ENCODE data around the gene RANBP1.

The RANBP1 gene

DNA sequence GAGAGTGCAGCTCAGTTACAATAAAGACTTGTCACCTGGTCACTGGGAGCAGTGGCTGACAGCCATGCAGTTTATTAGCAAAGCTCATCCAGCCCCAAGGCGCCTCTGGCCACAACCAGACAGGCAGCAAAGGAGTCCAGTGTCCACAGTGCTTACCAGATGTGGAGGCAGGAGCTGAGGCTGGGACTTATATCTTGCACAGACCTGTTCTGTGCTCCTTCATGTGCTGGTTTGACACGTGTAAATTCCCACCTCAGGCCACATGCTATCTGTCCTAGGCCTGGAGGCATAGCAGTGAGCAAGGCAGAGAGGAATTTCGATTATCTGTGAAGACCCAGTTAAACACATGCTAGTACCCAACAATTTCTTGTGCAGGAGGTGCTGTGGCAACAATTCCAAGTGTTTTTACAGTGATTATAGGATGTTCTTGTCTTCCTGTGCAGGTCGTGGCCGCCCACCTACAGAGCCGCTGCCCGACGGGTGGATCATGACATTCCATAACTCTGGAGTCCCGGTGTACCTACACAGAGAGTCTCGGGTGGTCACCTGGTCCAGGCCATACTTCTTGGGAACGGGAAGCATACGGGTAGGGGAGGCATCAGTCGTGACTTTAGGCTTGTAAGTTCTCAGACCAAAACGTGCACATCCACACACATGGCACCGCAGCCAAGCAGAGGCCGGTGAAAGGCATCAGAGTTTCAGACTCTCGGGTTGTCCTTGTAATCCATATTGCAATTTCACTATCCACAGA, 26.5 kb upstream of the RANBP1 start:
- no peak for DNase-seq

DNA sequence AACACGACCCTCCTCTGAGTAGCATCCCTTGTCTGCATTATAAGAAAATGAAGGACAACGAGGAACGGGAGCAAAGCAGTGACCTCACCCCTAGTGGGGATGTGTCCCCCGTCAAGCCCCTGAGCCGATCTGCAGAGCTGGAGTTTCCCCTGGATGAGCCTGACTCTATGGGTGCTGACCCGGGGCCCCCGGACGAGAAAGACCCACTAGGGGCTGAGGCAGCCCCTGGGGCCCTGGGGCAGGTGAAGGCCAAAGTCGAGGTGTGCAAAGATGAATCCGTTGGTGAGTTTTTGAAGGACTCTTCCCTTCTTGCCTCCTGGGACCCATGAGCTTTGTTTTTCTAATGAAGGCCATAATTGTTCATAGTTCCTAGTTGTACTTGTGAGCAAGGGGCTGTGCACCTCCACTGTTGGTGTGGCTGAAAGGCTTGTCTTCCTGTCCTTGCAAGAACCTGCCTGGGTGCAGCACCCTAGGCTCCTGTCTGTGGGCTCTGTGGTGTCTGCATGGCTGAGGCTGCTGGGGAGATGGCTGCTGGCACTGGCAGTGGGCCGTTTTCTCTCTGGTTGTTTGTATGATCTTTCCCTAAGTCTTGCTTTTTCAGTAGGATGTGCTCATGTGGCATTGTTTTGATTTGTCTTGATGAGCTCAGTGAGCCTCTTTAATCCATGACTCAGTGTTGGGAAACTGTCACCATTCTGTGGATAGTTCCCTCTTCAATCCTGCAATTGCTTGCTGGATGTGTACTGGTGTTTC, 25.8 kb upstream of the RANBP1 start:
- DNase-seq: no peak

DNA sequence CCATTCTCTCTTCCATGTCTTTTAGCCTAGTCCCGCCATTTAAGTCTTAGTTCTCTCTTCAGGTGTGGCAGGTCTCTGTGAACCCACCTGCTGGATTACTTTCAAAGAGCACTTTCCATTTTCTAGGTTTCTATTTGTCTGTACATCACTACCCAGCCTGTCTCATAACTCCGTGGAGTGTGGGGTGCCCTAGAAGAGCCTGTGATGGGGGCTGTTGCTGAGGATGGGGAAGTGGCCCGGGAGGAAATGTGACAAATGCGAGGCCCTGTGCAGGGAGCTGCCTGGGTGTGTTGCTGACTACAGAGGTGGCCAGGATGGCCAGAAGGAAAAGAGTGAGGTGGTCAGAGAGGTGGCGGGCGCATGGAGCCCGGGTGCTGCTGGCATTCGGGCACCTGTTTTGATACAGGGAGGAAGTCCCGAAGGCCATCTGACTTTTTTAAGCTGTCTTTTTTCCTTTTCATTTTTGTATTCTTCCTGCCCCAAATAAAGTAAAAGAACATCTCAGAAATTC, 25.1 kb upstream of the RANBP1 start:
- no peak for DNase-seq

DNA sequence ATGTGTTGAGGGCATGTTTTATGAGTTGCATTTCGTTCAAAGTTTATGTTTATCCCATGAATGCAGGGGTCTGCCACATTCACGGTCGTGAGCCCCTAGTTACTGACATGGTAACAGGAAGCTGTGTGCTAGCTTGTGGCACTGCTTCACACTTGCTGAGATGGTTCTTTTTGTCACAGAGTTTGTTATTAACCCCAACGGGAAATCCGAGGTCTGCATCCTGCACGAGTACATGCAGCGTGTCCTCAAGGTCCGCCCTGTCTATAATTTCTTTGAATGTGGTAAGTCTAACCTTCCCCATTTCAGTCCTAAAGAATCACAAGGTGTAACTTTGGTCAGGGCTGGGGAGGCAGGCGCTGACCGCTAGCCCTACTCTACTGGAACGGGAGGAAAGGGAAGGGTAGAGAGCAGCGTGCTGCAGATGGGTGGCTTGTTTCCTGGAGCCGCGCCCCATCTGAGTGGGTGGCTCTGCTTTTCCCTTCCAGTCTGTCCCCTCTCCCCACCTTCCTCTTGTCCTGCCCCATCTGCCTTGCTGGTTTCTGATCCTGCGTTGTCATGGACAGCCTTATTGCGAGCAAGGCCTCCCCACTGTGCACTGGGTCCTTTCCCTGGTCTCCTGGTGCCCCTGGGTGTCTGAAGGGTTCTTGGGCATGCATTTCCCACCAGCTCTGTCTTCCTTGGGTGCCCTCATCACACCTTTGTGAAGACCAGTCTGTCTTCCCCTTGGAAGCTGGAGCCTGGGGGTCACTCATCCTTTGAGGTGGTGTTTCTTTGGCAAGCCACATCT, 24.0 kb upstream of the RANBP1 start:
- no peak for DNase-seq

DNA sequence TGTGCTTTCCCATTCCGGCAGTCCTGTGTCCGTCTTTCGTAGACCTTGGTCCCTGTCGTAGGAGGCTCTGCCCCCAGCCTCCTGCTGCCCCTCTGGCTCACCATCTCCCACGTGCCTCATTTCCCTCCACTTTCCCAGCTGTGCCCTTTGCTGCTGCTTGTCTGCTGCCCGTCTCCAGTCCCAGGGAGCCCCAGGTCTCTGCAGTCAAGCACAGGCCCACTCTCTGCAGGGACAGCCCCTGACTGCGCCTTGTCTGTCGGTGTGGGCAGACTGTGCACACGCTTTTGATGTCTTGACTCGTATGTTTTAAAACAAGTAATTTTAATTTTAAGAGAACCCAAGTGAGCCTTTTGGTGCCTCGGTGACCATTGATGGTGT, 23.4 kb upstream of the RANBP1 start:
- DNase-seq: no peak

DNA sequence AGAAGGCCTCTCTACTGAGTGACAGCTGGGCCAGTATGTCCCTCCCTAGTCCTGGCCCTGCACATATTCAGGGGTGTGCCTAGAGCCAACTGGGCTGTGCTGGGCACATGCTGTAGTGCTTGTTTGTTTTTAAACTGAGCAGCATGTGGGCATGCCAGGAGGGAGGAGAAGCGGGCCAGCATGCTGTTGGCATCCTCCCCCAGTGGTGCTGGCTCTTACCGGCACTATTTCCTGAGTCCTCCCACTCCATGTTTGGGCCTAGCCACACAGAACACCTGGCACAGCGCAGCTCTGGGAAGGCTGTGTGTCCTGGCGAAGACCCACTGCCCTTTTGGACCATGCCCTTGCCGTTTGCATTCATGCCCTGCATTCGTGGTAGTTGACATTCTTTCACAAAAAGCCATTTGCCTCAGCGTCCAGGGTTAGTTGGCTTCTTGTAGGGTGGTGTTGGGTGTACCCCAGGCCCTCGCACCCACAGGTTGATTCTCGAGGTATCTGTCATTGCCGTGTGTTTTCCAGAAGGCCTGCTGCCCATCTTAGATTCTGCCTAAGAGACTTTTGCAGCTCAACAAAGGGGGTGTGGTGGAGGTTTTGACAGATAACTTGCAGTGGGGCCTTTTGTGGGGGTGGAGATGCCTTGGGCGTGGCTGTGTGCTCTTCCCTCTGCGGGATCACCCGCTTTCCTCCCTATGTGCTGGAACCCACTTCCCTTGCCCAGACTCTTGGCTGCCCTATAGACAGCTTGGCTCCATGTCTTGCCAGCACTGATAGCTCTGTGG, 22.3 kb upstream of the RANBP1 start:
- no peak for DNase-seq

DNA sequence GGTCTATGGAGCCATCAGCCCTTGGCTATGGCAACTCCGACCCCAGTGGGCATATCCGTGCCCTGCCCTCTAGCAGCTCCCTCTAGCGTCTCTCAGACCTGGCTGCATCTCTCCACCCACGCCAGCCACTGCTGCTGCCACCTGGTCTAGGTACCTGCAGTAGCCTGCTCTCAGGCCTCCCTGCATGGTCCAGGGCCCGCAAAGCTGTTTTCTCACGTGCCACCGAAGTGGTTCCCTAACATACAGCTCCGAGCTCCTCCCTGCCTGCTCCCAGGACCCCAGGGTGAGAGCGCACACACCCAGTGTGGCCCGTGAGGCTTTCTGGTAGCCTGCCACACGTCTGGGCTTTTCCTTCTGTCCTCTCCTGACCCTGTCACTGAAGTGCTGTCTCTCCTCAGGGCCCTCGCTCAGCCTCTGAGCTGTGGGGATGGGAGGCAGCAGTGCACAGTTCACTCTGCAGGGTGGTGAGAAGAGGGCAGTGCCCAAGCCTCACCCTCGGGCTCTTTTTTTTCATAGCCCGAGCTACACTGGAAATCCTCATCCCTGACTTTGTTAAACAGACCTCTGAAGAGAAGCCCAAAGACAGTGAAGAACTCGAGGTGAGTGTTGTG, 21.6 kb upstream of the RANBP1 start:
- DNase-seq: no peak

DNA sequence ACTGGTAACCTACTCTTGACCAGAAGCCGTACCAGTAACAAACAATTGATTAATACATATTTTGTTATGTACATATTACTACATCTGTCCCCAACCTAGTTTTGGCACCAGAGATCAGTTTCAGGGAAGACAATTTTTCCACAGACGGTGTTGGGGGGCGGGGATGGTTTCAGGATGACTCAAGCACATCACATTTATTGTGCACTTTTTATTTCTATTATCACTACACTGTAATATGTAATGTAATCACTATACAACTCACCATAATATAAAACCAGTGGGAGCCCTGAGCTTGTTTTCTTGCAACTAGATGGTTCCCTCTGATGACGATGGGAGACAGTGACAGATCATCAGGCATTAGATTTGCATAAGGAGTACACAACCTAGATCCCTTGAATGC, 20.4 kb upstream of the RANBP1 start:
- DNase-seq: no peak

DNA sequence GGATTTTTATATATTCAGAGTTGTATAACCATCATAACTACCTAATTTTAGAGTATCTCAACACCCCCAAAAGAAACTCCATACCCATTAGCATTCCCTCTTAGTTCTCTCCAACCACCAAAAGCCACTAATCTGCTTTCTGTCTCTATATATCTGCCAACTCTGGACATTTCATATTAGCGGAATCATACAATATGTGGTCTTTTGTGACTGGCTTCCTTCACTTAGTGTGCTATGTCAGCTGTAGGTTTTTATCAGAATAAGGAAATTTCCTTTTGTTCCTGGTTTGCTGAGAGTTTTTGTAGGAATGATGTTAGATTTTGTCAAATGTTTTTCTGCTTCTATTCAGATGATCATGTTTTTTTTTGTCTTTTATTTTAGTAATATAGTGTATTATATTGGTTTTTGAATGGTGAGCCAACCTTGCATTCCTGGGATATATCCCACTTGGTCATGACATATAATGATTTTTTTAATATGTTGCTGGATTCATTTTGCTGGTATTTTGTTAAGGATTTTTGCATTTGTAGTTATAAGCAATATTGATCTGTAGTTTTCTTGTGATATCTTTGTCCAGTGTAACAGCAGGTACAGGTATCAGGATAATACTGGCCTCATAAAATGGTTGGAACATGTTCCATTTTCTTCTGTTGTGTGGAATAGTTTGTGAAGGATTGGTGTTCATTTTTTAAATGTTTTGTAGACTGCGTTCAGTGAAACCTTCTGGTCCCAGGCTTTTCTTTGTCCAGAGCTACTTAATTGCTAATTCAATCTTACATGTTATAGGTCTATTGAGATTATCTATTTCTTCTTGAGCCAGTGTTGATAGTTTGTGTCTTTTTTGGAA, 19.1 kb upstream of the RANBP1 start:
- DNase-seq: no peak

DNA sequence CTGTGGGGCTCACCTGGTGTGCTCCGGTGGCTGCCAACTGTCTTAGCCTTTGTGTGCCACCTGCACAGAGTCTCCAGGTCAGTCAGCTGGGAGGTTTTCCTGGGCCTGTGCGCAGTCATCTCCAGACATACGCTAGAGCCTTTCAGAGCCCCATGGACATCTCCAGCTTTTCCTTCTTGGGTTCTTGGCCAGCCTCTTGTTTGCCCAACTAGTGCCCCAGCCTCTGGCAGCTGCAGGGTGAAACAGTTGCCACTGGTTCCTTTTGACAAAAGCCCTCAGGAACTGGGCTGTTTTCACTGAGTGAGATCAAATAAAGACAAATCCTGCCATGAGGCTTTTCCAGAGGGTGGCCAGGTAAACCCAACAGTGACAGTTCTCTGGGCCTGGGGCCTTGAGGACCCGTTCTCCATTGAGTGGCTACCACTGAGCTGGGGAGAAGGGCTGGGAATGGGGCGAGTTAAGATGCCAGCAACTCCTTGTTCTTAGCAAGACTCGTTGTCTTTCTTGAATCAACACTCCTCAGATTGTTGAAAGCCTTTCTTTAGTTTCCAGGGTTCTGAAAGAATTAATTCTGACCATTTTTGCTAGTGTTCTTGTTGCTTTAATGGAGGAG, 16.7 kb upstream of the RANBP1 start:
- DNase-seq: no peak

DNA sequence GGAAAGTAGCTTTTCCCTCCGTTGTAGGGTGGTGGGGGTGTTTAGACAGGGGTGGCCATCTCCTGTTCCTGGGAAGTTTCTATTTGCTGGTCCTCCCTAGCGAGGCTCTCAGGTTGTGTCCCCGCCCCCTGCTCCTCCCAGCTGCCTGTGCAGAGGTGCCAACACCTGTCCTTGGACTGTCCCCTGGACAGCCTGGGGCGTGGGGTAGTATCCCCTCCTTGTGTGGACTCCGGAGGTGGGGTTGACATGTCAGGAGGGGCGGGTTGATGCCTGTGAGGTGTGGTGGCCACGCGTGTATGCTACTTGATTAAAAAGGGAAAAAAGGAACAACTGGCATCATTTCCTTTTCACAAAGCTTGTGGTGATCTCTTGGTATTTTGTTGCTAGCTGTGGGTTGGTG, 14.3 kb upstream of the RANBP1 start:
- peak; percentile 19 for DNase-seq

DNA sequence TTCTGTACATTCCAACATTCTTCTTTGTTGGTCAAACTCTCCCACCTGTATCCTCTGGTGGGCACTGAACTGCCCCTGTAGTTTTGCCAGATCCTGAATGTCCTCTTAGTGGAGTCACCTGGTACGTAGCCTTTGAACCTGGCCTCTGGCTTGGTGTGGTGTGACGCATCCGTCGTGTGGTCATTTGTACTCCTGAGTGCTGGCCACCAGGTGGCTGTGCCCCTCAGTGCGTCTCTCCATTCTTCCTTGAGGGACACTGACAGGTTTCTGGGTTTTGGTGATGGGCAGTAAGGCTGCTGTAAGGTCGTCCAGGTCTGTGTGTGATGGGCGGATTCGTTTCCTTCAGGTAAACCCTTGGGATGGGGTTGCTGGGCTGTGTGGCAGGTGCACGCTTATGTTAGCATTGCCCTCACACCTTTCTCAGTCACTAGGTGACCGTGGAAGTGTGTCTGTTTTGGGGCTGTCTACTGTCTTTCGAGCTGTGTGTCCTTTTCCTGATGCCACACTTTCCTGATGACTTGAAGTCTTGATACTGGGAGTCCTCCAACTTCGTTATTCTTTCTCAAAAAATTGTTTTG, 13.6 kb upstream of the RANBP1 start:
- peak; percentile 9 for DNase-seq

DNA sequence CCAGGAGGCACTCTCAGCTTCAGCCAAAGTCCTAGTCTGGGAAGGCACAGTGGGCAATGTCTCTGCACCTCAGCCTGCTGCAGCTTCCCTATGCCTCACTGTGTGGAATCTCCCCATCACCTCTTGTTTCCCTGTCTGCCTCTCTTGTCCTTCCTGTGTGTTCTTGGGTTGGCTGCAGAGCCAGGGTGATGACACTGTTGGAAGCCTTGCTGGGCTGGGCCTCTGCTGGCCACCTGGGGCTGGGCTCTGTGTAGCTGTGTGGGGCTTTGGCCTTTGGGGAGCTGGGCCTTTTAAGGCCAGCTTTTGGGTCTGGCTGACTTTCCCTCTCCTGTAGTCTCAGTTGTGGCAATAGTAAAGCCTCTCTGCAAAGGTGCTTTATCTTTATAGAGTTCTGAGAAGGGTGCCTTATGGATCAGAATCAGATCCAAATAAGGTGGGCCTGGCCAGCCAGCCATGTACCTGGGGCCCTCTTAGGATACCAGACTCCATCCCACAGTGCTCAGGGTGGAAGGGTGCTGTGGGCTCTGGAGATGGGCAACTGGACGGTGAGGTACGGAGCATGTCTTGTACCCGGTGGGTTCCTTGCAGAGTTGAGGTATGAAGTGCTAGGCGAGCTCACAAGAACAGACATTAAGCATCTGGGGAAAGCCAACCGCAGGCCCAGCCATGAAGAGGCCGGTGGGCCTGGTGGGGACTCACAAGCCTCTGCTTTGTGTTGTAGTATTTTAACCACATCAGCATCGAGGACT, 10.3 kb upstream of the RANBP1 start:
- peak; percentile 13 for DNase-seq

DNA sequence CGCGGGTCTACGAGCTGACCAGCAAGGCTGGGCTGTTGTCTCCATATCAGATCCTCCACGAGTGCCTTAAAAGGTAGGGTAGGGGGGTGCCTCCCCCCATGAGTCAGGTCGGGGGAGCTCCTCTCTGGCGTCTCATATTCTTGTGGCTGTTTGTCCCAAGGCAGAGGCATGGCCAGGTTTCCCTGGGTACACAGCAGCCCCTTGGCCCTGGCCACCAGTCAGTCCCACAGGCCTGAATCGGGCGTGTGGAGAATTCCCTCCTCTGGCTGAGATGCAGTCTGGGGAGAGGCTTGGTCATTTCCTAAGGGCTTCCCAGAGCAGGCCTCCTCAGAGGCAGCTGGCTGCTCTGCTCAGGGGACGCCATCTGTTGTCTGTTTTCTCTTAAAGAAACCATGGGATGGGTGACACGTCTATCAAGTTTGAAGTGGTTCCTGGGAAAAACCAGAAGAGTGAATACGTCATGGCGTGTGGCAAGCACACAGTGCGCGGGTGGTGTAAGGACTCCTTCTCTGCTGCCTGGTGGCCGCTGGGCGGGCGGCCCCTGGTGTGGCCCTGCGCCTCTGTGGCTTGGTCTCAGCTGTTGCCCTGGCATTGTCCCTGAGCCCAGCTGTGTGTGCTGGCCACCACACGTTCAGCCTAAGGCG, 9.6 kb upstream of the RANBP1 start:
- peak; percentile 28 for DNase-seq

DNA sequence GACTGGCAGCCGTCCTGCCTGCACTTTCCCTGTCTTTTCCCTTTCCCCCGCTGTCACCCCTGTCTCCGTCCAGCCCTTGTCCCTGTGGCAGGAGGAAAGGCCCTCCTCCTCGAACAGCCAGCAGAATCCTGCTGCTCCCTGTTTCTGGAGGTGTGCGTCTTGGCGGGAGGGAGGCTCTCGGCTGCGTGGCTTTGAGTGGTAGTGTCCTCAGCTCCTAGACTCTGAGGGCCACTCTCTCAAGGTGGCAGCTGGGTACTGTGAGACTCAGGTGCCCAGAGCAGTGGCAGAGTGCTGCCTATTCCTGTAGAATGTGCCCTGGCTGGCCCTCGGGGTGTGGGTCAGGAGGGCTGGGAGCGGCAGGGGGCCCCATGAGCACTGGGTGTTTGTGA, 9.1 kb upstream of the RANBP1 start:
- DNase-seq: peak; percentile 15

DNA sequence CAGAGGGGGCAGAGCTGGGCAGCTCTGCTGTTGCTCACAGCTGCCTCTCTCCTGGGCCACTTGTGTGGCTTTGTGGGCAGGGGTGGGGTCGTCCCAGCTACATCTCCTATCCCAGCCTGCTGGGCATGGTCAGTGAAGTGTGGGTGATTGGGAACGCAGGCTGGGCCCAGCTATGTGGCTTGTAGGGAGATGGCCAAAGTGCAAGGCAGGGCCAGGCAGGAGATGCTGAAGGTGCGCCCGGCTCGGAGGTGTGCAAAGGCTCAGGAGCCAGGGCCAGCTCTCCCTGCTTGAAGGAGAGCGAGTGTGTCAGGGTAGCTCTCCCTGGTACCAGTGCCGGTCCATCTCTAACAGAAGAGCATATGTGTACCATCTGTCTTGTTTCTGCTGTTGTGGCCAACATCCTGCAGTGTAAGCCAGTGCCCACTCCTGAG, 8.4 kb upstream of the RANBP1 start:
- DNase-seq: peak; percentile 26

DNA sequence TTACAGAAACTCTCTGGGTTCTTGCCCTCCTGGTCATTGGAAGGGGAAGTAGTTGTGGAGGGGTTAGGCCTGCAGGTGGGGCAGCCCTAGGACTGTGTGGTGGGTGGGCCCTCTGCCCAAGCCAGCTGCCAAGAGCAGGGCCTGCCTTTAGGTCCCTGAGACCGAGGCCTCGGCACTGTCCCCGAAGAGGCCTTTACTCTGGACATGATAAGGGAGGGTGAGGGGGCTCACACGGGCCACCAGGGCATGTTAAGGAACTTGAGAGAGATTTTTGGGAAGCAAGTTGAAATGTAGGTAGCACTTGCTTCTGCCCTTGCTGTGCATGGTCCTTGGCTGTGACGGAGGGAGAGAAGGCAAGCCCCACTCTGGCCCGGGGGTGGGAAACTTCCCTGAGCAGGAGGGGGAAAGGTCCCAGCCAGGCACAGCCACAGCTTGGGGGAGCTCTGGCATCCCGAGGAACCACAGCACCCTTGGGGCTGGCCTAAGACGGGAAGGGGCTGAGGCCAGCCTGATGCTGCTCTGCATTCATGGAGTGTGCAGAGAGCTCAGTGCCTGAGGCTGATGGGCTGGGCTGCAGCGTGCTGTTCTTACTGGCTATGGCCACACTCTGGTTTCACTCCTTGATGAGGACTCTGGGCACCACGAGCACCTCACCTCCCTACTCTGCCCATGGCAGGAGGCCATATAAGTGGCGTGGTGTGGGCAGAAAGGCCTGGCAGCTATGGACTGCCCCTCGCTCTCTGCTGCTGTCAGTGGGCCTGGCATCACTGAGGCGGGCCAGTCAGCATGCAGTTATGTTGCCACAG, 7.8 kb upstream of the RANBP1 start:
- DNase-seq: peak; percentile 19

DNA sequence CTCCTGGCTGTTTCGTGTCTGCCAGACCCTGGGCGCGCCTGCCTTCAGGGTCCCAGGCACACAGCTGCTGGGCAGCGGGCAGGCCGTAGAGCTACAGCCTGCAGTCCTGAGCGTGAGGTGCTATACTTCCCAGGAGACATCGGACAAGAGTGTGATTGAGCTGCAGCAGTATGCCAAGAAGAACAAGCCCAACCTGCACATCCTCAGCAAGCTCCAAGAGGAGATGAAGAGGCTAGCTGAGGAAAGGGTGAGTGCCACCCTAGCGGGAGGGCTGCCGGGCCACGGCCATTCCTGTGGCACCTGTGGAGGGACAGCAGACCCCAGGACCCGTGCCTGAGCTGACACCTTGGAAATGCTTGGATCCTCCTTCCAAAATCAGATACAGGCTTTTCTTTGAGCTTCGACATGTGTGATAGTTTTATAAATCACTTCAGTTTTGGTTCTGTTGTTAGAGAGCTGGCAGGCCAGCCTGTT, 7.1 kb upstream of the RANBP1 start:
- DNase-seq: peak; percentile 26

Data from left hindlimb (tissue), 1 donor.